Stimulated activated CD4-positive, alpha-beta T cell treated with anti-CD3 and anti-CD28 coated beads, Interleukin-4, amount 100 ng/mL, for 1 hour (primary cell): ENCODE measurements around the gene SDF2L1.

ENCODE experiments used
- DNase-seq: peaks from one replicate; pipeline ENCODE4 v3.0.0-alpha.2; 2020

Gene SDF2L1

GRCh38 chr22:21622011-21622918, 19.8 kb upstream of the SDF2L1 start:
- no peak for DNase-seq

DNA sequence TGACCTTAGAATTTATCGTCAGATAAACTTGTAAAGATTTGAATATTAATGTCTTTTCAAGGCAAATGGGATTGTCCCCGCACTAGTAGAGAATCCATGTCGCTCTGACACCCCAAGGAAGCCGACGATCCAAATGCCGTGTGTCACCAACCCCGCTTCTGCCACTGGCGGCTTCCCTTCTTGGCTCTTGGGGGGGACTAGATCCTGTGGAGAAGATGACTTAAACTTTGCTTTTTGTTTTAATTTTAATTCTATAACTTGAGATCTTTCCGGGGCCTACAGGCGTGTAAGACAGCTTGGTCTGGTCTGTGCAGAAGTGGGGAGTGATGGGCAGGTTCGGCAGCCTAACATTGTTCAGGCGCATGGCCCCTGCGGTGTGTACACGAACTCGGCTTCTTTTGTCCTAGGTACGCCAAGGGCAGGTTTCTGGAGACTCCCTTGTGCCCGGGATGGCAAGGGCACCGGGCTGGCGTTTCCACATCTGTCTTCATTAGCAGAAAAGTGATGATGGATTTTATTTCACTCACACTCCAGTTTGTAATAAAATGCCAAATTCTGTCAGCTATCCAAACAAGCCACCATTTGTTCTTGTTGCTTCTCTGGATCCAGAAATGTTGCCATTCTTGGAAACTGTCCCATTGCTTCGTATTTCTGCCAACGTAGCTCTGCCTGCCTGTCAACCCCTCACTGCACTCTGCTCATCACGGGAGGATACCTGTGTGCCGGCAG, 19.0 kb upstream of the SDF2L1 start:
- no peak for DNase-seq

GRCh38 chr22:21623648-21623970, 18.5 kb upstream of the SDF2L1 start:
- no peak for DNase-seq

DNA sequence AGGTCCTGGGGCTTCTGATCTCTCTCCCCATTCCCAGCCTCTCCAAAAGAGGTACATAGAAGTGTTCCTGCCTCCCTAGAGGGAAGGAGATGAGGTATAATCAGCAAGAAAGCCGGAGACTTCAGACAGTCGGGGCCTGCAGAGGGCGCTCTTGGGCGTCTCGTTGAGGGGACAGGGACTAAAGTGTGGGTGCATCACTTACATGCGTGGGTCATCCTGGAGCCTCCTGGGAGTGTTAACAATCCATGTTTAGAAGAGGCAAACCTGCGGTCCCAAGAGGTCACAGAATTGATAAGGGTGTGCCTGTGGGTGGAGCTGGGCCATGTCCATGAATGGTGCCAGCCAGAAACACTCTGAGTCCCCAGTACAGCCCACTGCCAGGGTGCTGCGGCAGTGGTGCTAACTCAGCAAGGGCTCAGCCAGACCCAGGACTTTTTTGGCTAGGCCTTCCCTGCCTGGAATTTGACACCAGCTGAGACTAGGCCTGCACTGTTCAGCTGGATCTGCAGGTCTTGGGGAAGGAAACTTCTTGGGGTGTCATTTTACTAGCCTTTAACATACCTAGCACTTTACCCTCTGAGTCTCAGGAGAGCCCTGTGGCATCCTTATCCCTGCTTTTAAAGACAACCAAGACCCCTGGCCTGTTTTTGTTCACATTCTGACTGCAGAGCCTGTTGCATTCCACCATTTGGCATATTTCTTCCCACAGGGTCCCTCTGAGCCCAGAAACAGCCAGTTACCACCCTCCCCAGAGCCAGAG, 17.8 kb upstream of the SDF2L1 start:
- peak; percentile 60 for DNase-seq

DNA sequence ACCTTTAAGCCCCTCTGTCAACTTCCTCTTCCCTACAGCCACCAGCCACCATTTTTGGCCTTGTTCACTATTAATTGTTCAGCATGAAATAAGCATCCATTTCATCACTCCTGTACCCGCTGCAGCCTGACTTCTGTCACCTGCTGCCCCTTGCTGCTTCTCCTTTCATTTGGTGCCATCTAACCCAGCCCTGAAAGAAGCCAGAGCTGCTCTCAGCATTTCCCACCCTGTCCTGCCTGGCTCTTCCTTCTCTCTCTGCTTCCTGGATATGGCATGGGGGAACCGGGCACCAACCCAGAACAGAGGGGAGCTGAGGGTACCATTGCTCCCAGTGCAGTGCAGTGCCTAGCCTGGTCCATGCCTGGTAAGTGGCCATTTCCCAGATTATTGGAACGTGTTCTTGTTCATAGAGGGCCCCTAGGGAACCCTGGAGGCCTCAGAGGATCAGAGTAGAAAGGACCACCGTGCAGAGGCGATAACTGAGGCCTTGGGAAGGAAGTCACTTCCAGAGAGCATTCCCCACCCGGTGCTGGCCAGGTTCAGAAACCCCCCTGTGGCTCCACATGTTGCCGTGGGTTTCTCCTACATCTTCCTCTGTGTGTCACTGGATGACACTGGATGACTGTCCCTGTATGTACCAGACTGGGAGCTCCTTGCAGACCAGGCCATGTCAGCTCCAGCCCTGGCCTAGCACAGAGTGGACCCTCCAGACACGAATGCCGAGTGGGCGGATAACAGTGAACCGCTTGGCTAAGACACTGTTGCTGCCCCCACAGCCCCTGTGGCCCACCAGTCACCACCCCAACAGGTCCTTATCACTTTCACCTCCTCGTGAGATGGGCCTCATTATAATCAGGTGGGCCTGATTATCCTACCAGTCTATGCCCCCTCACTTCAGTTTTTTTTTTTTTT, 17.0 kb upstream of the SDF2L1 start:
- DNase-seq = no peak

DNA sequence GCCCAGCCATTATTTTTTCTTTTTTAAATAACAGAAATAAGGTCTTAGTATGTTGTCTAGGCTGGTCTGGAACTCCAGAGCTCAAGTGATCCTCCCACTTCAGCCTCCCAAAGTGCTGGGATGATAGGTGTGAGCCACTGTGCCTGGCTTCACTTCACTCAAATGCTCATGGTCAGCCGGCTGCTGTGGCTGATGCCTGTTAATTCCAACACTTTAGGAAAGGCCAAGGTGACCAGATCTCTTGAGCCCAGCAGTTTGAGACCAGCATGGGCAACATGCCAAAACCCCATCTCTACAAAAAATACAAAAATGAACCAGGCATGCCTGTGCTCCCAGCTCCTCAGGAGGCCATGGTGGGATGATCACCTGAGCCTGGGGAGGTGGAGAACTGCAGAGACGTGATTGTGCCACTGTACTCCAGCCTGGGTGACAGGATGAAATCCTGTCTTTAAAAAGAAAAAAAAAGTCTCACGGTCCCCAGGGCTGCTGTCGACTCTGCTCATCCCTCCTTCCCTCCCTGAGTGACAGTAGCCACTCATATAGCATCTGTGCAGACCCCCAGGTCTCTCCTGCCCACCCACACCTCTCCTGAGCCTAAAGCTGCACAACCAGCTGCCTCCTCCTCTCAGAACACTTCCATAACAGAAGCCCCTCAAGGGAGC, 15.9 kb upstream of the SDF2L1 start:
- DNase-seq = no peak

DNA sequence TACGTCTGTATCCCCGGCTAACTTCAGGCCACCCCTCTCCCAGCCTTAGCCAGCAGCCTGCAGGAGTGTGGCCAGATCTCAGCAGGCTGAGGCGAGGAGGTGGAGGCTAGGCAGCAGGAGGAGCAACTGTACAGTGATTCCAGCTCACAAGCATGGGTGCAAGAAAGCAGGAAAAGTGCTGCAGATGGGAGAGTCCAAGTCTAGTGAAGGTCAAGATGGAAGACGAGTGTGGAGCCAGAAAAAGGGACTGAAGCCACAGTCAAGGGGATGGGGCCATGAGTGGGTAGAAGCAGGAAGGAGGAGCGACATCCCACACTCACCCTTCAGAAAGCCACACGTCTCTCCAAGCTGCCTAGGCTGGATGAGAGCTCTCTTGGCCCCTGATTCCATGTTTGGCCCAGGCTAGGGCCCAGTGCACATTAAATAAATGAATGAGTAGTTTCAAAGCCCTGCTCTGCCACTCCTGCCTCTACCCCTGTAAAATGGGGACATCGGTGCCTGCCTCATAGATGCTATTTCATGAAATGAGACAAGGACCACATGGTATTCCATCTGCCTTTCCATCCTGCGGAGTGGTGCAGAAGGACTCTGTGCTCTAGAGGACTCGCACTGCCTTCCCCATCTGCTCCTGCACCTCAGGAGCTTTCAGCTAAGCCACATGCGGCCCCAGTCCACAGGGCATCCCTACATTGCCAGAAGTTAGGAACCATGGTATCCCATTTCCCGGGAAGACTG, 15.2 kb upstream of the SDF2L1 start:
- DNase-seq = no peak

- DNase-seq = no peak
Measured at GRCh38 chr22:21628386-21629254, 13.5 kb upstream of the SDF2L1 start.

DNA sequence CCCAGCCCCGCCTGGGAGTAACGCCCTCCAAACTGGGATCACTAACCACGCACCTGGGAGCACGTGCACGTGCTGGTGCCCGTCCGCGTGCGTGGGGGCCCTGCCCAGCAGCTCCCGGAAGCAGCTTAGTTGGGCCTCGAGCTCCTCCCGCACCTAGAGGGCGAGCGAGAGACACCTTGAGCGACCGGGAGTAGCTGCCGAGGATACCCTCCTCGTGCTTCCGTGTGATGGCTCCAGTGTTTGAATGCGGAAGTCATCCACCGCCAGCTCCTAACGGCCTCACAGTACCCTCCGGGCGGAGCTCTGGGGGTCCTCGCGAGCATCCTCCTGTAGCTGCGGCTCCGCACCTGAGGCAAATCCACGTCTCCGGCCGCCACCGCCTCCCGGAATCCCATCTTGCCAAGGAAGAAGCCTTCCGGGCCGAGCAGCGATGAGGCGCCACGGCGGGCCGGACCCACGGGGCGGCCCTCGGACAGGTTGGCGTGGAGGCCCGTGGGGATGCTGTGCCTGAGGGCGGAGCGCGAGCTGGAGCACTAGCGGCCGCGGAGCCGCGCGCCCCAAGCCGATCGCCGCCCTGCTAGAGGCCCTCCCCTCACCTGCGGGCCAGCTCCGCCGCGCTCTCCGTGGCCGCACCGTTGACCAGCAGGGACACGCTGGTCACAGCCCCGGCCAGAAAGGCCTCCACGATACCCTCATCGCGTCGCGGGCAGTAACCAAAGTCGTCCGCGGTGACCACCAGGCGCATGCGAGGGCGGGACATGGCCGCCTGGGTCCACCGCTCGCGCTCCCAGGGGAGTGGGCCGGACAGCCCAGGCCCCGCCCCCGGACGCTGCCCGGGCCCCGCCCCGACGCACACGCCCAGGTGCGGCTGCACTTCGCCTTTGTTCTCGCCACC, 12.6 kb upstream of the SDF2L1 start, which contains the start of gene YDJC:
Gene YDJC, minus strand, starts transcription at position 768 of the 895 bp plus-strand sequence. Its CDS starts 8 bp downstream, at position 760.
- DNase-seq = peak; percentile 97

- no peak for DNase-seq
Measured at GRCh38 chr22:21631025-21631424, 11.1 kb upstream of the SDF2L1 start.

- DNase-seq = peak; percentile 54
Measured at GRCh38 chr22:21632237-21632895, 9.7 kb upstream of the SDF2L1 start, which contains the start of gene CCDC116. Gene CCDC116, plus strand, starts transcription at chr22:21632760. Its CDS starts 422 bp downstream, at chr22:21633182.

GRCh38 chr22:21632931-21633330, 9.2 kb upstream of the SDF2L1 start:
- DNase-seq = no peak

GRCh38 chr22:21633481-21633880, 8.6 kb upstream of the SDF2L1 start:
- DNase-seq = no peak

GRCh38 chr22:21634081-21634480, 8.0 kb upstream of the SDF2L1 start:
- DNase-seq = no peak

DNA sequence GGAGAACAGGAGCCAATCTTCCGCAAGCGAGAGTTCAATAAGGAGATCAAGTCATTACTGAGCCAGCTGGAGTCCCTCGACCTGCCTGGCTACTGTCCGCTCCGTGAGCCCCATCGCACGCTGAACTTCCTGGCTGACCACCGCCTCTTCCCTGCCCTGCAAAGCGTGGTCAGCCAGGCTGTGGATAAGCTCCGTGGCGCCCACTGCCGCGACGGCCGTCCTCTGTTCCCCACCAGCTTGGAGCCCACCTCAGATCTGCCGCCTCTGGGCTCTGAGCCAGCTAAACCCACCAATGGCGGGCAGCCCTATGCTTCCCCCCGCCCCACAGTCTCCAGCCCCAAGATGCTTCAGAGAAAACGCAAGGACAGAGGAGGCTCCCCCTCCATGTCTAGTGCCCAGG, 7.3 kb upstream of the SDF2L1 start:
- no peak for DNase-seq

GRCh38 chr22:21635771-21636510, 6.2 kb upstream of the SDF2L1 start:
- DNase-seq = no peak

DNA sequence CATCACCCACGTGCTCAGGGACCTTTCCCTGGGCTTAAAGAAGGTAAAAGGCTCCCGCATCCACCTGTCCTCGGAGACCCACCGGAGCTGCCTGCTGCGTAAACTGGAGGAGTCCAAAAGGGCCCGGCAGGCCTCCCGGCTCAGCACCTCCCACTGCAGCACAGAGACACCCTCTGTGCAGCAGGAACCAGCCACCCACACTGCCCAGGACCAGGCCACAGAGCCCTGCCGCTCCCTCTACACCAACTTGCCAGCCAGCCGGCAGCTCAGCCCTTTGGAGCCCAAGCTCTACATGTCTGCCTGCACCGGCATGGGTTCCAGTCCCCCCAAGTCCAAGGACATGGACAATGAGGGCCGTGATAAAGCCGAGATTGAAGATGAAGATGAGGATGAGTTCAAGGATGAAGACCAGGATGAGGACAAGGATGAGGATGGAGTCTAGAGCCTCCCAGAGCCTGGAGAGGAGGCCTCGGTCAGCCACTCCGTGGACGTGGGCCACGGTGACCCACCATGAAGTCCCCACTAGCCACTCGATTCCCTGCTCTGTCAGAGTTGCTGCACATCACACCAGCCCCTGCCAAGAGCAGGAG, 5.4 kb upstream of the SDF2L1 start:
- no peak for DNase-seq
